Measurements from ENCODE around the gene MPPED2.

Gene MPPED2

DNA sequence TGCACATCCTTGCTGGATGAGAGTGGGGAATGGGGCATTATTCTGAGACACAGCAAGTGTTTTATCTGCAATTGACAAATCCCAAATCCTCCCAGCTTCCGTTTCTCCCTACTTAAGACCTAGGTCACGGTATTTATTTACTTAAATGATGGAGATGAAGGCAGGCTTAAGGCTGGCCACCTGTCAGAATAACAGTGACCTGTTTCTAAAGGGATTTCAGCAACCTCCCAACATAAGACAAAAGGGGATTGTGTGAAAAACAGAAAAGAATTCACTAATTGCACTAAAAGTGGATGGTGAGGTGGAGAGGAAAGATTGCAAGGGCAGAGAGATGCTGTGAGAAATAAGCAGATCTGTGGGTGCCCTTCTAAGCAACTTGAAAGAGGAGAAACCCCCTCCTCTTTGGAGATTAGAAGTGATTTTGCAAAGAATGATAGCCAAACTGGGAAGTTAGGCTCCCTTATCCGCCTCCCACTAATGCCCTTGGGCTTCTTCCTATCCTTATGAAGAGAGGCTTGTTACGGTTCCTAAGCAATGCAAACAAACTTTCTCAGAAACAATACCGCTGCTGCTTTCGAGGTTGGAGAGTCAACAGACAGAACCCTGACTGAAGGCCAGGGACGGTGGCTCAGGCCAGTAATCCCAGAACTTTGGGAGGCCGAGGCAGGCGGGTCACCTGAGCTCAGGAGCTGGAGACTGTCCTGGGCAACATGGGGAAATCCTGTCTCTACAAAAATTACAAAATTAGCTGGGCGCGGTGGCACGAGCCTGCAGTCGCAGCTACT is 179.0 kb downstream of the MPPED2 start:
- DNase-seq = no peak

DNA sequence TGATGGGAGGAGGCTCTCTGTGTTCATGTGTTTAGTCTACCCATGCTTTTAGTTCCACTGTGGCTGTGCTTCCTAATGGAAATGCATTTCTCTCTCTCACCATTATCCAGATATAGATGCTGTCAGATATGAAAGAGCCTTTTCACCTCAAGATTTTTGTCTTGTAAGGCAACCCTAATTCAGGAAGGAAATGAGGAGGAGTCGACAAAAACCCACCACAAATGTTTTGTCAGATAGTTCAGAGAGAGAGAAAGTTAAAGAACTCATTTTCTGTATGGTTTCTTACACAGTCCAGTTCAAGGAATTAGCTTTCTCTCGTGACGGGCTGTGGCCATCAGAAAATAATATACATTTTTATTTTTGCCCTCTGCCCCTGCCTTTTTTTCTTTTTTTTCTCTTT is 180.8 kb downstream of the MPPED2 start:
- no peak for DNase-seq

DNA sequence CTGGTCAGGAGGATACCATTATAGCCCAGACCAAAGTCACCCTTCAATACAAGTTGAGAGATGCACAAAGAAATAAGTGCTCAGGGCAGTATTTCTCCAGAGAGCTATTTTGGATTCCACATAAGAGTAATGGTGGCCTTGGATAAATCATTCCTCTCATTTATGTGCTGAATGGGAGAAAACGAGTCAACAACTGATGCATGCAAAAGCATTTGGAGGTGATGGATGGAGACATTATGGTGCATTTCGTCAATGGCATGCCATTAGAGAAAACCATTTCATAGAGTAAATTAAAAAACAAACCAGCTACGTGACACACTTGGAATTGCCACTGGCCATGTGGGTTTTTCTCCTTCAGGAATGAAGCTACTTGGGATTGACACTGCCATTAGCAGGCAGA is 182.0 kb downstream of the MPPED2 start:
- DNase-seq = no peak

DNA sequence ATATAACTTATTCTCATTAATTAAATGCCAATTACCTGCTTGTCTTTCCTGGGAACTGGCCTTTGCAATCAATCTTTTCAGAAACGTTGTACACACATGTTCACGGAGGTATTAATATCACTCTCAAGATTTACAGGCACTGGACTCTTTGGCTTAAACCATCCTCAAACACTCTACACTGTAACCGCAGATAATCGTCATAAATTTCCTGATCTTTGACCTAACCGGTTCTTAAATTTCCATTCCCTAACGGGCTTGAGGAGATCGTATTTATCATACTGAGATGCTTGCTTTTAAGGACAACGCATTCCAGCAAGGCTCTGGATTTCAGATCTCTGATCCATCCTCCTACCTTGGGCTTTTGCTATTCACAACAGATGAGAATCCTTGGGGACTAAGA is 190.4 kb downstream of the MPPED2 start:
- no peak for DNase-seq

DNA sequence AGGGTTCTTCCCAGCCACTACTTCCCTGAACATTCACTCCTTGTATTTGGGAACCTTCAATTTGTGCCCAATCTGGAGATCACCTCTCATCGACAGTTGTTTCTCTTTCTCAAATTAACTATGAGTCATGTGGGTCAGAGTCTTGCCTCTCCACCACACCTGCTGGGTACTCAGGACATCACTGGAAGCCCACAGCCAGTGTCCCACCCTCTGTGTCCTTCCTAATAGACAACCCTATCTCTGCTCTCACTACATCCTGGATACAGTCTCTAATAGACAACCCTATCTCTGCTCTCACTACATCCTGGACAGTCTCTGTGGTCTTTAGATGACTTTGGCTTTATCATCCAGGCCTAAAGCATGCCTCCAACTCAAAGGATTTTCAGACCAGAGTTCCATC is 193.1 kb downstream of the MPPED2 start:
- DNase-seq = no peak

DNA sequence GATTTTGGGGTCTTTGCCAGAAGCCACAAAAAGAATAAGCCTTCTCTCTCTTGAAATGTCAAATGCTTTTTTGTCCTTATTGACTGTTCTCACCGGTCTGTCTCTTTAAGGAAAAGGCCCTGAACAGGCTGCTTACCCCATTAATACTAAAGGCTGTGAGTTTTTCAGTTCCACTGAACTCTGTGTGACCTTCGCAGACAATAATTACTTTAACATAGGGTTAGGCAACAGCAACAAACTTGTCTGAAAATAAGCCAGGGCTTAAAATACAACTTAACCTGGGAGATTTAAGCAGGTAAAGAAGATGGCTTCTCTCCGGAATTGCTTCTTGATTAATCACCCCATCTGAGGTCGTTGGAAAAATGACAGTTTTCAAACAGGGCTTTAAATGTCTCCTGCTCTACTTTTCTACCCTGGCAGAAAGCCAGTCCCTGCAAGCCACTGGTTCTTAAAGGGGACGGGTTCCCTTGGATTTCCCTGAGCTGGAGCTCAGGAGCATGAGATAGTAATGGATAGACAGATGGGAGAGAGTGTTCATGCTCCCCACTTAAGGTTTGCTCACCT is 193.8 kb downstream of the MPPED2 start:
- no peak for DNase-seq

DNA sequence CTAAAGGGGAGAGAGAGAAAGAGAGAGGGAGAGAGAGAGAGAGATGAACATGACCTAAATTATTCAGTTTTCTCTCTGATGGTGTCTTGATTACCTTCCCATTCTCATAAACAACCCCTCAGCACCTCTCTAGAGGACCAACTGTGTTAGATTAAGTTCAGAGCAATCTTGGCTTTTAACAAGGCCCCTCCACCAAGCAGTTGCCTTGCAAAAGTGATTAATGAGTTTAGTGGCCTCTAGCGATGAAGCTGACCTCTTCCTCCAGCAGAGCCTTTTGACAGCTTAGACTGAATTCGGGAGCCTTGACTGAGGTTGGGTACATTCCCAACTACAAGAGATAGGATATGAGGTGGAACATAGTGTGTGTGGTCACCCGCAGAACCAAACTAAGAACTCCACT is 197.2 kb downstream of the MPPED2 start:
- no peak for DNase-seq

DNA sequence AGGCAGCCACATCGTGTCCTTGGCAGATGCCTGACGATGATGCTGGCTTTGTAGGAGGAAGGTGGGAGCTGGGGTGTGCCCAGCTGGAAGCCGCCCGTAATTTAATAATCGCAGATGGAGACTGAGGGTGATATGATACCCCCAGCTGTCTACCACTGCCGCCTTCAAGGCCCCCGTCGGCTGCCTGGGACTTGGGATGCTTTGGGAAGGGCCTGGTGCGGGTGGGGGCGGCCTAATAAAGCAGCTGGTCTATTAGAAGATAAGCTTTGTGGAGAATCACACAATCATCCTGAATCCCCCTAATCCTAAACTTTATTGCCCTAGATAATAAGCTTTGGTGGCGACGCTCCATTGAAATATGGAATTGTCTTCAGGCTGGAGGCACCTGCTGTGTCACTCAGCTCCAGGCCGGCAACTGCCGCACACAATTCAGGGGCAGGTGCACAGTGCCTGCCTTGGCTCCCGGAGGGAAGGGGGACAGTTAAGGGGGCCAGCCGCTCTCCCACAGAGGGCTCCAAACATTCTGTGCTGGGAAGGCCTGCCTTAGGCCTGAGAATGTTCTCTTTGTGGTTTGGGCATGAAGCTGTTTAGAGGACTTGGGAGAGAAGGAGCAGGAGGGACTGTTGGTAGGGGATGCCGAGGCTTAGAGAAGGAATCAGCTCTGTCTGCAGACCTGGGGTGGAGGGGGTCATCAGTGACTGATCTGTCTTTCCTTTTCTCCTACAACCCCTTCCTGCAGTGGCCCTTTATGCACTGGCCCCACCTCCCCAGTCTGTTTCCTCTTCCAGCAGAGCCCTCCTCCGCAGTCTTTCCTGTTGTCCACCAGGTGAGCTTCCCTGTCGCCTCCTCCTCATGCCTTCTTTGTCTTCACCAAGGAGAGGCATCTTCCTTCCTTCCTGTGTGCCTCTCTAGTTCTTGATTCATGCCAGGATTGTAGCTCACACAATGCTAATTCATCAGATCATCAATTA is 198.0 kb downstream of the MPPED2 start:
- no peak for DNase-seq

DNA sequence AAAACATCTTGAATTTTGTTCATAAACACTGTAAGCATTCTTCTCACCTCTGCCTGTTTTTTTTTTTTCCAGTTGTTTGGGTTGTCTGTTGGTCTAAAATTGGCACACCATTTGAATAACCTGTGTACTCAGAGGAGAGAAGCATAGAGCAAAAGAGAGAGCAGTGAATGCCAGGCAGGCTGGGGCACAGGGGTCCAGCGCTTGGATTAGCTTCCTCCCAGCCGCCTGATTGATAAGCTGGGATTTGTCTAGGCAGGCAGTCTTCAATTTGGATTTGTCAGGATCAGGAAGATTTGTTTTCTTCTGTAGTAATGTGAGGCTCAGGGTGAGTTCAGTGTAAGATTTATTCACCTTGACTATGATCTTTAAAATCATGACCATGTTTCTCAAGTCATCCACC is 204.3 kb downstream of the MPPED2 start:
- DNase-seq = no peak

DNA sequence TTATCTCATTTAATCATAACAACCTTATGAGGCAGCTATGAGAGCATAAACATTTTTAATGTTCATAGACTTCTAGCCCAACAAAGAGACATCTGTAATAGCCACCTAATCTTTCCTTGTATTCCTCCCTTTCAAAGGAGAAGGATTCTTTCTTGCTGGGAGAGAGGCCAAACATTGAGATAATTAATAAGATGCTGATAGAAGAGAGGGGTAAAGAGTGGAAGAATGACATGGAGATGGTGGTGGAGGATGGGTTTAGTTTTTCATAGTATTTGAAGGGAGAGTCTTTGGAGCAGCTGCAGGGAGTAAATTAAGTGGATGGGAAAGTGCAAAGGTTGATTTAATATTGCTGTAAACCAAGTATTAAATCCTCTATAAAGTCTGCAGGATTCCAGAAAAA is 205.3 kb downstream of the MPPED2 start:
- DNase-seq = no peak

DNA sequence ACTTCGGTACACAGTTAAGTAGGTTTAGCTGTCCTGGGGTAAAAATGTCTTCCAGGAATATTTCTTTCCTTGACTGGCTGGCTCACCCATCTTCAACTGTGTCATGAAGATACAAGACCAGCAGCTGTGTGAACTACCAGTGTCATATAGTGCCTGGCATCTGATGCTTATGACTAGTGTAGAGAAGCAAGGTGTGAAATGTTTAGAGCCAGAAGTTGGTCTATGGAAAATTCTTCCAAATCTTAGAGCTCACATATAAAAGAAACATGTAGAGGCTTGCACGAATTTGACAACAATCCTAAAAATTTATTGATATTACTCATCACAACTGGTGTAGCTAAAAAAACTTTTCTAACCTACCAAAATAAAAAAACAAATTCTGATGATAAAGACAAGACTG is 208.8 kb downstream of the MPPED2 start:
- DNase-seq = no peak

DNA sequence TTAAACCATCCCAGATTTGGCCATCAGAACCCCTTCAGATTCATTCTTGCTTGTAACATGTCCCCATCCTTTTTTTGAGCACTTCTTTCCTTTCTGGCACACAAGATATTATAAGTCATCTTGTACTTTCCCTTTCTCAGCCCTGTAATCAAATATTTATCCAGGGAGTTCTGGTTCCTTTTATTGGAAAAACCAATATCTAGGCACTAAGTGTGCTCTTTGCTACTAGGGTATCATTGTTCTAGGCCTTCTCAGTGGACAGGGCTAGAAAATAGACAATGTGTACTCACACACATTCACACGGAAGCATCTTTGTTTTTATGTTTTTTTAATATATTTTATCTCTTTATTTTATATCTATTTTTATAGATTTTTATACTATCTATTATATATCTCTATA is 216.0 kb downstream of the MPPED2 start:
- DNase-seq = no peak

DNA sequence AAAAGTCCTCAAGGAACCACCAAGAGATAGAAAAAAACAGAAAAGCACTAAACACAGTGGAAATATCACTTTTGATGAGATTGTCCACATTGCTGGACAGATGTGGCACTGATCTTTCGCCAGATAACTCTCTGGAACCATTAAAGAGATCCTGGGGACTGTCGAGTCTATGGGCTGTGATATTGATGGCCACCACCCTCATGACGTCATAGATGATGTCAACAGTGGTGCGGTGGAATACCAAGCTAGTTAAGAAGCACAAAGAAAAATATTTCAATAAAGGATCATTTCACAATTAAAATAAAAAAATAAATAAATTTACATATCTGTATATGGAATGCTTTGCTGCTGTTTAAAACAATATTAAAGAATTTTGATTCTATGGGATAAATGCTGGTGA is 217.8 kb downstream of the MPPED2 start:
- no peak for DNase-seq

DNA sequence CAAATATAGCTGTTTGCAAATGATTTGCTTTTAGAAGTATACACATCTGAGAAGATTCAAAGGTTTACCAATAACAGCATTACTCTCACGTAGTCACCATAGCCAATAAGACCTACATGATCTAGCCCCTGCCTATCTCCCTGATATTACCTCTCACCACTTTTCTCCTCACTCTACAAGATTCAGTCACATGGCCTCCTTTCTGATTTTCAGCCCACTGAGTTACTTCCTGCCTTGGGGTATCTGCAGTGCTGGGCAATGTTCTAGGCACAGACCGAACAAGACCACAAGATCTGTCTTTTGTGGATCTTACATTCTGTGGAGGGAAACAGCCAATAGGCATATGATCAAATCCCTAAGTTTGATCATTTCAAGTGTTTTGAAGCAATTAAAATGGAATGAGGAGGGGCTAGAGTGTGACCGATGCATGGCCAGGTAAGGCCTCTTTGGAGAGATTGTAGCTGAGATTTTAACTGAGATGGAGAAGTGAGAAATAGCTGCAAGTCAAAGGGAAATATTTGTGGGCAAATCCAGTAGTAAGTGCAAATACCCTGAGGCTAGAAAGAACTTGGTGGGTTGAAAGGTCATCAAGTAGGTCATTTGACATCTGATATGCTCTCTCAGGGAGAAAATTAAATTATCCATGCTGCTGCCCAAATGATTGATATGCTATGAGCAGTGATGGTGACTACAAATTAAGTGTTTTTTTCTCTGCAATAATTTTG is 220.2 kb downstream of the MPPED2 start:
- no peak for DNase-seq

DNA sequence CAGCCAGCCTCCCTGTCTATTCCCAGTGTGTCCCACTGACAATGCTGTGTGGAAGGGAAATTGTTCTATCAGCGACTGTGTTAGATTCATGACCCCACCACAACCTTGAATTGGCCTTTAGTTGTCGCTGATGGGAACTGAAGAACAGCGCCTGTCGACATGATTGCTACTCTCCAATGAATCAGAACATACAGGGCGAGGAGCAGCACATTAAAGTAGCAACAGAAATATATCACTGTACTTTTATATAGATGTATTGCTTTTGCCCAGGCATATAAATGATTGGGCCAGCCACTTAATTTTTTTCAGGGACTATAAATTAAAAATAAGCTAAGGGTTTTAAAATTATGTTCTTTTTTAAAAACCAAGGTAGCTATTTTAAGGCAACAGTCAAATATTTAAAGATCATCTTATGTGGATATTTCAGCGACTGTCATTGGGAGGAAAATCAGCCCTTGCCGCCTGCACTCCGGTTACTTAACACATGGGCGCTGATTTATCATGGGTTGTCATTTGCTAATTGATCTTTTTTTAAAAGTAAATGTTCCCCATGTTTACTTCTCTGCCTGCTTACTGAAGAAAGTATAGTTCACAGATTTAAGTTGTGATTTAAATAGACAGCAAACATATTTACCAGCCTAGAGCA is 221.2 kb downstream of the MPPED2 start:
- DNase-seq = no peak

DNA sequence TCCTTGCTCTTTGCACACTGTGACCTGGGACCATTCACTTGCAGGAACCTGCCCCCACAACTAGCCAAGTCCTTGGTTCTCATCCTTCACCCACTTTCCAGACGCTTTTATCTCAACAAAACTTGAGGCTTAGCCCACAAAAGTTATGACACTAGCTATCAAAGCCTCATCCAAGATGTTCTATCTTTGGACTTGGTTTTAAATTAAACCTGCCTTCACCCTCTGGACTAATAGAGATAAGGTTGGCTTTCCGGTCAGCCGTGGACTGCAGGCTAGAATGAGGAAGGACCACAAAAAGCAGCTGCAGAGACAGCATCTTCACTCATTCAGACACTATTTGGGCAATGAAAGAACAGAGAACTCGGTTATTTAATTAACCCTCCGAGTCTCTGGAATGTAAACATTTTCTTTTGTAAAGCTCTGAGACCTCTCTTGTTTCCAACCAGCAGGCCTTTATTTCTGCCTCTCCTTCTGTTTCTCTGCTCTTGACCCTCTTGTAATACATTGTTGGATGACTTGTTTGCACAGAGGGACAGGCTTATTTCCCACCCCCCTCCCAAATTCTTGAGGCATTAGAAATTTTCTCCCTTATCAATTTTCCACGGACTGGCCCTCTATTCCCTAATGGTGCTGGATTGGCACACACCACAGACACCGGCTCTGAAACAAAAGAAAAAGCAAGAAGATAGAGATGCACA is 221.9 kb downstream of the MPPED2 start:
- DNase-seq = no peak

DNA sequence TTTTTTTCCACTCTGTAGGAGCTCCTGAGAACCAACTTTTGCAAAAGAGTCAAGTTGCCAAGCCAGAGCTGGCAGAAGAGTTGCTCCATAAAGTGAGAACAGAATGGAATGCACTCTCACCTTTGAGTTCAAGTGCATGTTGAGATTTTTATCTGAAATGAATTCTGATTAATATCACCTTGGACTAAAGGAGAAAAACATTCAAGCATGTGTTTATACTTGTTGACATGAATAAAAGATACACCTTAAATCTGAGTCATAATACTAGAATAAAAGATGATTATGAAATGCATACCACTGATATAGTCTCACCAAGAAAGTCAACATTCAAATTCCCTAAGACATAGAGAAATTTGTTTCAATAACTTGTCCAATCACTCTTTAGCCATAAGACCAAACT is 225.4 kb downstream of the MPPED2 start:
- DNase-seq = no peak

All from CD4-positive, alpha-beta T cell treated with Interleukin-10 for 1 hour (primary cell).